ENCODE data around the gene RND2. TPM values are rescaled to one million over a fixed set of nuclear protein-coding genes. Genes with fewer than 3 reads are reported as not detected.
A peak's percentile ranks its signal among the peaks of the same experiment; 100 is the strongest.

The RND2 gene
- polyA plus RNA-seq, 3 donors: not detected

DNA sequence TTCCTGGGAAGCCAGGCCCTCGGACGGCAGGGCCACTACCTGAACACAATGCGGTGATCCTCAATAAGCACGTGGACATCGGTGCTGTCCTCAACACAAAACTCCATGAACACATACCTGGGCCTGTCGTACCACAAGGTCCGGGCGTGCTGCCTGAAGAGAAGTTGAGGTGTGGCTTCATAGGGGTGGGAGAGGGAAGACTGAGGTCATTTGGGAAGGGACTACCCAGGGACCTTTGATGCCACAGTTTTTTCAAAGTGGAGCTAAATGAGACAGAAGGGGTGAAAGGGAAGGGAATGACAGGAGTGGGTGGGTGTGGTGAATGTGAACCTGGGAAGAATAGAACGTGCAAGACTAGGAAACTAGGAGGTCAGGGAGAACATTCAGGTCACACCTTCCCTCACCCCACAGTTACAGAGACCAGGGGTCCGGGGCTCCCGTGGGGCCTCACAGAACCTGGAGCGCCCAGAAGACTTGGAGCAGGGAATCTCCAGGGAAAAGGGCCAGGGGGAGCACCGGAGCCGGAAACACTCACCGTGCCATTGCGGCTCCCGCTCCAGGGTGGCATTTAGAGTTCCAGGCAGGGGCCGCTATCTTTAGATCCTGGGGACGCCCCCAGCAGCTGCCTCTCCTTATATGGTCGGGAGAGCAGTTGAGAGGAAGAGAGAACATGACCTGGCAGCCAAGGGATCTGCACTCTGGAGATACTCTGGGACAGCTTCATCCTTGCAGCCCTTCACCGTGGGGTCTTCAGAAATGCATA is 45.3 kb upstream of the RND2 start, which contains the start of gene PTGES3L:
Gene PTGES3L, minus strand, starts transcription at position 570 of the 763 bp plus-strand sequence. Its CDS starts 27 bp downstream, at position 543.
- H3K4me1 ChIP-seq (ENCODE audit: control insufficient read depth in 1 of 2, insufficient read depth in 2 of 2, low read length in 2 of 2): peaks cover 32 to 45% of the 10 kb centered on the region in 2 donors
- peak within 1 kb of the TSS; percentile 42 to 94 (median 85) for H3K27ac Mint-ChIP-seq
- peak within 1 kb of the TSS; percentile 84 for H3K9ac ChIP-seq (ENCODE audit: insufficient read depth, low read length, poor library complexity, severe bottlenecking)
- peak within 1 kb of the TSS; percentile 99 to 100 for H3K4me3 Mint-ChIP-seq
- H3K79me2 ChIP-seq (ENCODE audit: insufficient read depth, low read length): peaks cover 47% of the 10 kb centered on the region
- H3K27me3 ChIP-seq (ENCODE audit: control insufficient read depth in 2 of 2, insufficient read depth in 2 of 2, low read length in 2 of 2): no peaks in the 10 kb centered on the region
- H3K4me1 Mint-ChIP-seq: peaks cover 41% of the 10 kb centered on the region
- intact Hi-C loops (cut with micrococcal nuclease): no loop called here
- H4K20me1 ChIP-seq (ENCODE audit: insufficient read depth, low read length): peaks cover 12% of the 10 kb centered on the region
- no peaks in the 10 kb centered on the region for H3K9me3 ChIP-seq (replicated peaks in 1 of 2; ENCODE audit: control insufficient read depth in 1 of 2, insufficient read depth in 1 of 2, low read length in 2 of 2)
- peak within 1 kb of the TSS in 1 of 2 donors; percentile 76 for H3K27ac ChIP-seq (ENCODE audit: low read depth in 1 of 2, low read length in 2 of 2)
- H3K36me3 ChIP-seq (replicated peaks in 1 of 2; ENCODE audit: control insufficient read depth in 1 of 2, insufficient read depth in 2 of 2, low read length in 2 of 2): peaks cover 0 to 4% of the 10 kb centered on the region in 2 donors
- peaks cover 6 to 20% of the 10 kb centered on the region in 2 donors for H3K36me3 Mint-ChIP-seq
- peak within 1 kb of the TSS; percentile 100 for H3K4me2 ChIP-seq (replicated peaks; ENCODE audit: extremely low read depth, low read length, poor library complexity, severe bottlenecking)
- peak within 1 kb of the TSS; percentile 85 for H2AFZ ChIP-seq (ENCODE audit: insufficient read depth, low read depth, low read length, poor library complexity, severe bottlenecking)
- peak in 1 of 3 donors; percentile 17 for DNase-seq
- H3K27me3 Mint-ChIP-seq (ENCODE audit: low read depth in 3 of 3): peaks cover 2 to 5% (median 4%) of the 10 kb centered on the region in 3 donors
- 8% methylated on average over 14 of the region's 21 CpGs for WGBS (ENCODE audit: insufficient coverage)
- no peak for TF ChIP-seq CTCF (IDR thresholded peaks at IDR 0.05)
- peak within 1 kb of the TSS; percentile 80 to 97 (median 87) for H3K4me3 ChIP-seq (replicated peaks in 1 of 3; ENCODE audit: low read depth in 2 of 3, low read length in 3 of 3)
- H3K9me3 Mint-ChIP-seq: no peaks in the 10 kb centered on the region

- TF ChIP-seq CTCF (IDR thresholded peaks at IDR 0.05): no peak
- H3K4me3 Mint-ChIP-seq: peak within 1 kb of the TSS; percentile 99 to 100
- peaks cover 2 to 5% (median 4%) of the 10 kb centered on the region in 3 donors for H3K27me3 Mint-ChIP-seq (ENCODE audit: low read depth in 3 of 3)
- H2AFZ ChIP-seq (ENCODE audit: insufficient read depth, low read depth, low read length, poor library complexity, severe bottlenecking): peak within 1 kb of the TSS; percentile 85
- intact Hi-C loops (cut with micrococcal nuclease): no loop called here
- peaks cover 12% of the 10 kb centered on the region for H4K20me1 ChIP-seq (ENCODE audit: insufficient read depth, low read length)
- peaks cover 37 to 52% of the 10 kb centered on the region in 2 donors for H3K4me1 ChIP-seq (ENCODE audit: control insufficient read depth in 1 of 2, insufficient read depth in 2 of 2, low read length in 2 of 2)
- peak within 1 kb of the TSS; percentile 42 to 94 (median 85) for H3K27ac Mint-ChIP-seq
- peak within 1 kb of the TSS in 1 of 2 donors; percentile 76 for H3K27ac ChIP-seq (ENCODE audit: low read depth in 1 of 2, low read length in 2 of 2)
- peak within 1 kb of the TSS; percentile 84 for H3K9ac ChIP-seq (ENCODE audit: insufficient read depth, low read length, poor library complexity, severe bottlenecking)
- WGBS (ENCODE audit: insufficient coverage): under 1% methylated on average over 38 of the region's 39 CpGs
- H3K9me3 Mint-ChIP-seq: no peaks in the 10 kb centered on the region
- H3K4me2 ChIP-seq (replicated peaks; ENCODE audit: extremely low read depth, low read length, poor library complexity, severe bottlenecking): peak within 1 kb of the TSS; percentile 100
- H3K36me3 Mint-ChIP-seq: peaks cover 6 to 20% of the 10 kb centered on the region in 2 donors
- peaks cover 0 to 4% of the 10 kb centered on the region in 2 donors for H3K36me3 ChIP-seq (replicated peaks in 1 of 2; ENCODE audit: control insufficient read depth in 1 of 2, insufficient read depth in 2 of 2, low read length in 2 of 2)
- peak; percentile 83 to 87 (median 84) for DNase-seq
- no peaks in the 10 kb centered on the region for H3K27me3 ChIP-seq (ENCODE audit: control insufficient read depth in 2 of 2, insufficient read depth in 2 of 2, low read length in 2 of 2)
- H3K9me3 ChIP-seq (replicated peaks in 1 of 2; ENCODE audit: control insufficient read depth in 1 of 2, insufficient read depth in 1 of 2, low read length in 2 of 2): no peaks in the 10 kb centered on the region
- H3K4me3 ChIP-seq (replicated peaks in 1 of 3; ENCODE audit: low read depth in 2 of 3, low read length in 3 of 3): peak within 1 kb of the TSS; percentile 80 to 97 (median 87)
- H3K4me1 Mint-ChIP-seq: peaks cover 45% of the 10 kb centered on the region
- peaks cover 48% of the 10 kb centered on the region for H3K79me2 ChIP-seq (ENCODE audit: insufficient read depth, low read length)
These were observed 44.7 kb upstream of the RND2 start, which contains the start of gene RUNDC1 for GRCh38 chr17:42980274-42980765. TSS of gene RUNDC1 (plus strand) at chr17:42980565. CDS start at chr17:42980577, 12 bp downstream.

Data from CD14-positive monocyte (primary cell).